B cell (primary cell): ENCODE data around the gene TRMT2B. TPM values are rescaled to one million over a fixed set of nuclear protein-coding genes. Genes with fewer than 3 reads are reported as not detected.

Source experiments
- ATAC-seq: fragments of 200-7000 bp; cut with Tn5 transposase; one replicate; pipeline ENCODE4 v1.10.0; 2021; ENCODE audit warnings: low read depth, mild to moderate bottlenecking, moderate number of reproducible peaks, moderate library complexity
- CTCF ChIA-PET: fragments of 350-600 bp; sonication (Branson Sonifier 250); formaldehyde crosslinking; loops from one replicate; lab custom pipeline; 2021; ENCODE audit warnings: antibody characterized with exemption, inconsistent platforms; lab: Charles Lee
- POLR2A ChIA-PET: fragments of 350-600 bp; sonication (Branson Sonifier 250); formaldehyde crosslinking; loops from one replicate; lab custom pipeline; 2021; ENCODE audit warnings: antibody characterized with exemption; lab: Charles Lee
- DNase-seq: peaks from one replicate; pipeline ENCODE4 v3.0.0; 2013
- H2AFZ ChIP-seq: 2 replicates; pipeline ENCODE4 v1.6.1; 2012; ENCODE audit warnings: mild to moderate bottlenecking, low read depth, low read length; ENCODE audit not compliant: insufficient read depth, poor library complexity, severe bottlenecking
- H3K27ac ChIP-seq, 2 donors: 1 replicate in 1 of 2; 2 replicates in 1 of 2; pipeline ENCODE4 v1.5.1; 2012 to 2013; ENCODE audit warnings: low read length in 2 of 2, mild to moderate bottlenecking in 2 of 2, moderate library complexity in 1 of 2
- H3K27me3 ChIP-seq, 4 experiments: fragments of 200-600 bp in 1 of 4; sonication (generic) in 1 of 4; replicated peaks in 1 of 4; 1 replicate in 2 of 4; 2 replicates in 2 of 4; pipeline versions ENCODE4 v1.6.1 to v1.7.0; 2013 to 2016; ENCODE audit warnings: low read length in 3 of 4, mild to moderate bottlenecking in 2 of 4, mixed read lengths in 1 of 4, moderate library complexity in 1 of 4; ENCODE audit not compliant: insufficient read depth in 4 of 4, control insufficient read depth in 3 of 4; ENCODE audit errors: control extremely low read depth in 1 of 4
- H3K36me3 ChIP-seq, 2 experiments: replicated peaks in 1 of 2; 1 replicate in 1 of 2; 2 replicates in 1 of 2; pipeline versions ENCODE4 v1.6.1 to v1.7.1; 2013; ENCODE audit warnings: low read length in 1 of 2; ENCODE audit not compliant: insufficient read depth in 2 of 2, control insufficient read depth in 1 of 2; ENCODE audit errors: control extremely low read depth in 1 of 2, extremely low read depth in 1 of 2
- H3K4me1 ChIP-seq, 2 donors: fragments of 200-600 bp in 1 of 2; sonication (generic) in 1 of 2; 1 replicate in 1 of 2; 2 replicates in 1 of 2; pipeline versions ENCODE4 v1.5.1 to v1.6.1; 2013 to 2017; ENCODE audit warnings: low read length in 2 of 2; ENCODE audit not compliant: control insufficient read depth in 2 of 2, insufficient read depth in 2 of 2
- H3K4me2 ChIP-seq: replicated peaks from 2 replicates; pipeline ENCODE3; 2012; ENCODE audit warnings: mild to moderate bottlenecking, low read depth, low read length; ENCODE audit not compliant: poor library complexity, severe bottlenecking
- H3K4me3 ChIP-seq, 5 experiments: fragments of 200-600 bp in 1 of 5; sonication (generic) in 1 of 5; 1 replicate in 3 of 5; 2 replicates in 2 of 5; pipeline versions ENCODE4 v1.5.1 to v1.7.0; 2011 to 2016; ENCODE audit warnings: low read length in 4 of 5, mild to moderate bottlenecking in 4 of 5, low read depth in 2 of 5, control low read depth in 1 of 5, moderate library complexity in 1 of 5; ENCODE audit not compliant: insufficient read depth in 1 of 5; ENCODE audit errors: control extremely low read depth in 1 of 5, extremely low read depth in 1 of 5
- H3K79me2 ChIP-seq: fragments of 200-600 bp; sonication (generic); one replicate; pipeline ENCODE4 v1.6.0; 2016; ENCODE audit warnings: low read length; ENCODE audit not compliant: control insufficient read depth, insufficient read depth
- H3K9ac ChIP-seq: fragments of 200-600 bp; sonication (generic); 2 replicates; pipeline ENCODE4 v1.6.1; 2017; ENCODE audit warnings: mild to moderate bottlenecking, low read length, moderate library complexity
- H3K9me3 ChIP-seq, 3 donors: one replicate each; pipeline versions ENCODE4 v1.6.1 to v1.7.1; 2013; ENCODE audit warnings: low read length in 2 of 3; ENCODE audit not compliant: control insufficient read depth in 2 of 3, insufficient read depth in 1 of 3; ENCODE audit errors: control extremely low read depth in 1 of 3
- H4K20me1 ChIP-seq: 2 replicates; pipeline ENCODE4 v1.6.0; 2012; ENCODE audit warnings: mild to moderate bottlenecking, low read length; ENCODE audit not compliant: insufficient read depth, control insufficient read depth, poor library complexity, severe bottlenecking
- H3K27ac Mint-ChIP-seq: one replicate; pipeline ENCODE4 v1.8.0; 2021; ENCODE audit warnings: mixed read lengths
- H3K27me3 Mint-ChIP-seq: one replicate; pipeline ENCODE4 v1.8.0; 2021; ENCODE audit warnings: mixed read lengths
- H3K4me1 Mint-ChIP-seq: one replicate; pipeline ENCODE4 v1.8.0; 2021; ENCODE audit warnings: mixed read lengths
- H3K4me3 Mint-ChIP-seq: one replicate; pipeline ENCODE4 v1.8.0; 2021; ENCODE audit warnings: mixed read lengths
- H3K9me3 Mint-ChIP-seq: one replicate; pipeline ENCODE4 v1.8.0; 2022; ENCODE audit warnings: mixed read lengths; ENCODE audit not compliant: insufficient read depth
- CTCF ChIP-seq: fragments of 200-600 bp; IDR thresholded peaks from one replicate; pipeline ENCODE4 v1.8.0; 2022; ENCODE audit warnings: antibody characterized with exemption, mild to moderate bottlenecking
- EZH2 ChIP-seq: IDR thresholded peaks from 2 replicates; pipeline ENCODE4 v1.6.1; 2012; ENCODE audit warnings: borderline replicate concordance, low read depth, mild to moderate bottlenecking, moderate library complexity, low read length; ENCODE audit not compliant: insufficient read depth, poor library complexity, severe bottlenecking
- WGBS: methylation state at CpG from one replicate; pipeline ENCODE4 v1.1.5; 2013; ENCODE audit warnings: missing lambda C conversion rate; ENCODE audit not compliant: insufficient coverage; 5-methylcytosine and 5-hydroxymethylcytosine counted together
- intact Hi-C: fragments of 100-400 bp; cut with micrococcal nuclease; formaldehyde crosslinking; loops from one replicate; pipeline ENCODE4 v1.10.0; 2022
- polyA plus RNA-seq: library from polyadenylated mRNA; depleted of rRNA; stranded (reverse); fragments of >200 nt; gene quantifications from 2 replicates; pipeline ENCODE4 v1.2.3, GENCODE V29; 2012
- total RNA-seq, 2 donors: library from RNA; stranded (reverse); fragments of 120-200 nt in 1 of 2; gene quantifications; 1 replicate in 1 of 2; 2 replicates in 1 of 2; pipeline versions ENCODE4 v1.2.3 to v1.2.4, GENCODE V29; 2013 to 2022

Gene TRMT2B
- total and polyA plus RNA-seq, 2 donors (not counting 1 experiment from before 2014, with no cell fraction given) = 30.9 to 51.2 TPM

GRCh38 chrX:100962811-100963210, 89.1 kb downstream of the TRMT2B start:
- H3K27ac ChIP-seq = no peak overlapping the region
- CTCF ChIA-PET = no interaction called here
- H2AFZ ChIP-seq = no peak overlapping the region
- no peak overlapping the region for H3K9ac ChIP-seq
- peaks cover 0 to 7% (median 0%) of the 10 kb centered on the region in 3 donors for H3K9me3 ChIP-seq
- Mint-ChIP-seq H3K9me3 (no peaks in the 10 kb centered on the region), H3K27me3 (no peaks in the 10 kb centered on the region), H3K27ac (no peak overlapping the region), H3K4me3 (no peak overlapping the region), H3K4me1 (no peaks in the 10 kb centered on the region)
- no peaks in the 10 kb centered on the region for H3K27me3 ChIP-seq
- POLR2A ChIA-PET = no interaction called here
- no peak overlapping the region for H3K4me3 ChIP-seq
- TF ChIP-seq CTCF (no peak), EZH2 (no peak)
- DNase-seq (no peak), ATAC-seq (no peak)
- no peaks in the 10 kb centered on the region for H3K79me2 ChIP-seq
- no peaks in the 10 kb centered on the region for H3K4me1 ChIP-seq
- no peaks in the 10 kb centered on the region for H3K36me3 ChIP-seq
- no CpG with 5 or more reads among the region's 3 CpGs for WGBS
- H4K20me1 ChIP-seq = no peaks in the 10 kb centered on the region
- no peak overlapping the region for H3K4me2 ChIP-seq
- intact Hi-C loops = no loop called here

Other genes starting within 250 kb of the TRMT2B start
- gene CSTF2, start 231.7 kb downstream of the TRMT2B start, total RNA-seq = 14.6 and 16.4 TPM in 2 replicates
- gene CSTF2, start 231.7 kb downstream of the TRMT2B start, polyA plus RNA-seq = 7.0 and 7.5 TPM in 2 replicates
- gene NOX1, start 177.8 kb downstream of the TRMT2B start, total RNA-seq = not detected in 2 replicates
- 0.13 TPM in 1 of 2 replicates, not detected in the other for gene NOX1, start 177.8 kb downstream of the TRMT2B start, polyA plus RNA-seq
- gene XKRX, start 123.2 kb downstream of the TRMT2B start, total RNA-seq = 4.9 and 5.4 TPM in 2 replicates
- 4.0 and 4.6 TPM in 2 replicates for gene XKRX, start 123.2 kb downstream of the TRMT2B start, polyA plus RNA-seq
- not detected in 2 replicates for gene ARL13A, start 82.4 kb downstream of the TRMT2B start, total RNA-seq
- not detected in 2 replicates for gene ARL13A, start 82.4 kb downstream of the TRMT2B start, polyA plus RNA-seq
- gene TMEM35A, start 26.8 kb upstream of the TRMT2B start, total RNA-seq = not detected in 2 replicates
- gene TMEM35A, start 26.8 kb upstream of the TRMT2B start, polyA plus RNA-seq = not detected in 2 replicates
- 1.9 and 3.2 TPM in 2 replicates for gene CENPI, start 46.1 kb upstream of the TRMT2B start, total RNA-seq
- 0.19 and 0.28 TPM in 2 replicates for gene CENPI, start 46.1 kb upstream of the TRMT2B start, polyA plus RNA-seq
- 0.10 TPM in 1 of 2 replicates, not detected in the other for gene DRP2, start 167.7 kb upstream of the TRMT2B start, total RNA-seq
- gene DRP2, start 167.7 kb upstream of the TRMT2B start, polyA plus RNA-seq = 0.04 TPM in 2 replicates
- not detected in 2 replicates for gene TAF7L, start 239.2 kb upstream of the TRMT2B start, total RNA-seq
- gene TAF7L, start 239.2 kb upstream of the TRMT2B start, polyA plus RNA-seq = 0.07 and 0.10 TPM in 2 replicates